Measurements from ENCODE around the gene FGFR2.

DNA sequence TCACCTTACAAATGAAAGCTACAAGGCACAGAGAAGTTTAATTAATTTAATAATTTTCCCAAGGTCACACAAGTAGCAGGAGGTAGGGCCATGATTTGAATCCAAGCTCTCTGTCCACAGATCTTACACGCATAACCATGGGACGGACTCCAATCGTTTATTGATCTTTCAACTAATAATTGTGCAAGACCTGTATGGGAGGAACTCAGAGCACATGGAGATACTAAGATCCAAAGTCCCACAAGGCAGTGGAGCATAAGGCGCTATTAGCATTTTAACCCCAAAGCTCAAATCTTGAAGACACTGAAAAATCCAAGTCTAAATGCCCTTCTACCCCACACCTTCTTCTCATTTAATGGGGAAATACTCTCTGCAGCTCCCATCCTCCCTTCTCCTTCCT is 143.5 kb downstream of the FGFR2 start:
- no peak for TF ChIP-seq POLR2A (IDR thresholded peaks at IDR 0.05)
- TF ChIP-seq, protein P1, sequence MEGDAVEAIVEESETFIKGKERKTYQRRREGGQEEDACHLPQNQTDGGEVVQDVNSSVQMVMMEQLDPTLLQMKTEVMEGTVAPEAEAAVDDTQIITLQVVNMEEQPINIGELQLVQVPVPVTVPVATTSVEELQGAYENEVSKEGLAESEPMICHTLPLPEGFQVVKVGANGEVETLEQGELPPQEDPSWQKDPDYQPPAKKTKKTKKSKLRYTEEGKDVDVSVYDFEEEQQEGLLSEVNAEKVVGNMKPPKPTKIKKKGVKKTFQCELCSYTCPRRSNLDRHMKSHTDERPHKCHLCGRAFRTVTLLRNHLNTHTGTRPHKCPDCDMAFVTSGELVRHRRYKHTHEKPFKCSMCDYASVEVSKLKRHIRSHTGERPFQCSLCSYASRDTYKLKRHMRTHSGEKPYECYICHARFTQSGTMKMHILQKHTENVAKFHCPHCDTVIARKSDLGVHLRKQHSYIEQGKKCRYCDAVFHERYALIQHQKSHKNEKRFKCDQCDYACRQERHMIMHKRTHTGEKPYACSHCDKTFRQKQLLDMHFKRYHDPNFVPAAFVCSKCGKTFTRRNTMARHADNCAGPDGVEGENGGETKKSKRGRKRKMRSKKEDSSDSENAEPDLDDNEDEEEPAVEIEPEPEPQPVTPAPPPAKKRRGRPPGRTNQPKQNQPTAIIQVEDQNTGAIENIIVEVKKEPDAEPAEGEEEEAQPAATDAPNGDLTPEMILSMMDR (IDR thresholded peaks at IDR 0.05) = no peak

Data from heart left ventricle (tissue), 13 donors.